Adrenal gland (tissue), 5 donors: Measurements from ENCODE around the gene KAT7.

Source experiments
- CTCF ChIP-seq, 6 experiments: fragments of 450-650 bp in 4 of 6; fragments of 200-600 bp in 2 of 6; sonication (generic) in 1 of 6; IDR thresholded peaks; 1 replicate in 5 of 6; 2 replicates in 1 of 6; pipeline versions ENCODE4 v1.5.1 to v1.8.0; 2016 to 2021; ENCODE audit warnings: antibody characterized with exemption in 6 of 6, mild to moderate bottlenecking in 2 of 6, moderate library complexity in 1 of 6
- POLR2A ChIP-seq, 2 donors: fragments of 450-650 bp; IDR thresholded peaks; one replicate each; pipeline ENCODE4 v1.6.1; 2017; ENCODE audit warnings: antibody characterized with exemption in 2 of 2, mild to moderate bottlenecking in 2 of 2, moderate library complexity in 1 of 2
- donor health status: DM: no; HTN: no; CAD: no.

DNA sequence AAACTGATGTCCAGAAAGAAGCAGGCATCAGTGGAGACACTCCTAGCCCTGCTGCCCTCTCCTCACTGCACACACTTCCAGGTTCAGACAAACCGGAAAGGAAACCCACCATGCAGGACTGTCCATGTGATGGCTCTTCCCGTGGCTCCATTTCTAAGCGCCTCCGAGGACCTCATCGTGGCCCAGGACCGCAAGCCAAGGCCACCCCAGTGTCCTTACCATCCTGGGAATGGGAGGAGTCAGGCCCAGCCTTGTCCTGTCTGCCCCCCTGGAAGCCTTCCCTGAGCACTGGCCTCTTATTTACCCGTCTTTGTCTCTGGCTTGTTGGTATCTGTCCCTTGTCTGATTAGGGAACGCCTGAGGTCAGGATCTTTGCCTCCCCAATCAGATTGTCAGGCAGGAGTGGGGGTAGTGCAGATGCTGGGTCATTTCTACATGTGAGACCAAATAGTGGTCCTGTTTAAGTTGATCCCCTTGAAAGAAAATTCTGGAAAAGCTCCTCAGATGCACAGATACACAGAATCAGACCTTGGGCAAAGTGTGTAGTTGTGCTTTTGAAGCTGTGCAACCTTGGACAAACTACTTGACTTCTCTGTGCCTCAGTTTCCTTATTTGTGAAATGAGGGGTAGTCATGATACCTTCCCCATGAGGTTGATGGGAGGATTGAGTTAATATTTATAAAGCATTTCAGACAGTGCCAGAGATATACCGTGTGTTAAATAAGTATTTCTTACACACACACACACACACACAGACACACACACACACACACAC lies 58.6 kb downstream of the KAT7 start:
- TF ChIP-seq POLR2A (IDR thresholded peaks at IDR 0.05), result no peak
- no peak for TF ChIP-seq CTCF (IDR thresholded peaks at IDR 0.05)
